ENCODE results near the gene NUDT2. TPM values are rescaled to one million over a fixed set of nuclear protein-coding genes. Genes with fewer than 3 reads are reported as not detected.
"Not testable (repeated sequence)": the region's sequence is repeated elsewhere in the genome, so short reads cannot be mapped to it uniquely, and the experiment has no call there.

The NUDT2 gene
- total RNA-seq (10 to 100 TPM; 20.5 to 27.4 (median 22.6) TPM), polyA plus RNA-seq (27.4 TPM)
- long read RNA-seq, donor 1, transcript NUDT2-201 (4 exons, 960 nt), result major isoform, 8 of 13 reads
- long read RNA-seq, donor 1, partial matches to known transcripts, result 4 of 13 reads
- long read RNA-seq, donor 1, other reads (novel, unspliced or antisense), result 1 of 13 reads
- long read RNA-seq, donor 2, partial matches to known transcripts, result 3 of 7 reads
- long read RNA-seq, donor 2, other reads (novel, unspliced or antisense), result 1 of 7 reads
- long read RNA-seq, donor 3, transcript NUDT2-201 (4 exons, 960 nt), result major isoform, 5 of 10 reads
- long read RNA-seq, donor 3, partial matches to known transcripts, result 4 of 10 reads
- long read RNA-seq, donor 3, other reads (novel, unspliced or antisense), result 1 of 10 reads
- long read RNA-seq, donor 4, transcript NUDT2-201 (4 exons, 960 nt), result major isoform, 5 of 9 reads
- long read RNA-seq, donor 4, partial matches to known transcripts, result 3 of 9 reads
- long read RNA-seq, donor 4, other reads (novel, unspliced or antisense), result 1 of 9 reads

GRCh38 chr9:34328987-34329832 is at the start of gene NUDT2, which contains the start of gene KIF24:
TSS of gene NUDT2 (plus strand) at chr9:34329569. CDS start at chr9:34339040, 9,471 bp downstream.
TSS of gene KIF24 (minus strand) at chr9:34329268. CDS start at chr9:34311346, 17,922 bp downstream.
- intact Hi-C loops (cut with DNase I), result no loop called here
- DNase-seq, result peak; percentile 96 to 98 (median 97)

DNA sequence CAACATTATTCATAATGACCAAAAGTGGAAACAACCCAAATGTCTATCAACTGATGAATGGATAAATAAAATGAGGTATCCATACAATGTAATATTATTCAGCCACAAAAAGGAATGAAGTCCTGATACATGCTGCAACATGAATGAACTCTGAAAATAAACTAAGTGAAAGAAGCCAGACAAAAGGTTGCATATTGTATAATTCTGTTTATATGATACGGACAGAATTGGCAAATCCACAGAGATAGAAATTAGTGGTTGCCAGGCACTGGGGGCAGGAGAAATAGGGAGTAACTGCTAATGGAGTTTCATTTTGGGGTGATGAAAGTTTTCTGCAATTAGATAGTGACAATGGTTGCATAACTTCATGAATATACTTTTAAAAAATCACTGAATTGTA is 47.3 kb upstream of the NUDT2 start:
- Histone ChIP-seq H3K27me3 (ENCODE audit: control insufficient read depth, insufficient read depth) (no peaks in the 10 kb centered on the region), H3K4me1 (ENCODE audit: control insufficient read depth, insufficient read depth, low read length) (no peaks in the 10 kb centered on the region), H3K9me3 (ENCODE audit: control insufficient read depth, low read length) (no peaks in the 10 kb centered on the region), H3K4me3 (ENCODE audit: low read length) (no peak overlapping the region), H3K27ac (ENCODE audit: low read length) (no peak overlapping the region)
- intact Hi-C loops (cut with DNase I), result no loop called here
- WGBS, result 81% methylated on average over 1 of the region's 1 CpG
- DNase-seq (no peak), ATAC-seq (no peak)

More at GRCh38 chr9:34328987-34329832, at the start of gene NUDT2, which contains the start of gene KIF24:
- no peaks in the 10 kb centered on the region for H3K27me3 ChIP-seq (ENCODE audit: control insufficient read depth, insufficient read depth)
- ATAC-seq, result peak; percentile 98
- no peaks in the 10 kb centered on the region for H3K4me1 ChIP-seq (ENCODE audit: control insufficient read depth, insufficient read depth, low read length)
- H3K9me3 ChIP-seq (ENCODE audit: control insufficient read depth, low read length), result no peaks in the 10 kb centered on the region
- WGBS, result under 1% methylated on average over 64 of the region's 64 CpGs
- peak within 1 kb of the TSS; percentile 89 for H3K4me3 ChIP-seq (ENCODE audit: low read length)
- peak within 1 kb of the TSS; percentile 97 for H3K27ac ChIP-seq (ENCODE audit: low read length)

DNA sequence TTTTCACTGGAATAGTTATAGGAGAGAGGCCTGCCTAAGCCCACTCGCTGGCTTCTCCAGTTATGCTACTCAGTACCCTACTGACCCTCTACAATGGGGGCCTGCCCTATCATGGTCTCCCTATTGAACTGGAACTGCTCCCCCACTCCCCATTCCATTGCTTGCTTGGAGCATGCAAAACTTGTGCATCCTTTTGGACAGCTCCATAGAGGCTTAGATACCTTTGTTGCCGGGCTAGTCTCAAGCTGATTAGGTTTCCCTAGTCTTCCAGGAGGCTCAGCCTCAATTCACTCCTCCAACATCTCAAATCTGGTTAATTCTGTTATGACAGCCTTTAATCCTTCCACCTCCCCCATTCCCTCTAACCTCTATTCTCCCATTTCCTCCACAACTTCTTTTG is 40.2 kb upstream of the NUDT2 start:
- H3K27ac ChIP-seq (ENCODE audit: low read length), result no peak overlapping the region
- H3K9me3 ChIP-seq (ENCODE audit: control insufficient read depth, low read length), result no peaks in the 10 kb centered on the region
- intact Hi-C loops (cut with DNase I), result no loop called here
- WGBS, result 83% methylated on average over 2 of the region's 2 CpGs
- H3K4me3 ChIP-seq (ENCODE audit: low read length), result no peak overlapping the region
- no peaks in the 10 kb centered on the region for H3K27me3 ChIP-seq (ENCODE audit: control insufficient read depth, insufficient read depth)
- ATAC-seq (no peak), DNase-seq (no peak)
- H3K4me1 ChIP-seq (ENCODE audit: control insufficient read depth, insufficient read depth, low read length), result no peaks in the 10 kb centered on the region

DNA sequence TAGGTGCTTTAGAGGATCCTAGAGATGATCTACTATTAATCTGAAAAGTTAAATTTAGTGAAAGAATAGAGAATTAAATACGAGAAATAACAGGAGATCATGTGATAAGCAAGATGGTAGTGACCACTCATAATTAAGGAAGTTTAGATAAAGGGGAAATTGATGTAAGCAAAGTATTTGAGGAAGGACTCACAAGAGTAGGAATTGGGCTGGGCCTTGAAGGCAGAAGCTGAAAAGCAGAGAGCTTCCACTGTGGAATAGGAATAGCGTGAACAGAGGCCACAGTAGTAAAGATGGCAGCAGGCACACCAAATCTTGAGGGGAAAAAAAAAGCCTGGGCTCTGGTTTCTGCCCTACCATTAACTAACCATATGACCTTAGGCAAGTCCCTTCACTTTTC is 38.3 kb upstream of the NUDT2 start:
- Histone ChIP-seq H3K27ac (ENCODE audit: low read length) (no peak overlapping the region), H3K4me3 (ENCODE audit: low read length) (no peak overlapping the region), H3K4me1 (ENCODE audit: control insufficient read depth, insufficient read depth, low read length) (no peaks in the 10 kb centered on the region), H3K9me3 (ENCODE audit: control insufficient read depth, low read length) (no peaks in the 10 kb centered on the region), H3K27me3 (ENCODE audit: control insufficient read depth, insufficient read depth) (no peaks in the 10 kb centered on the region)
- intact Hi-C loops (cut with DNase I), result no loop called here
- WGBS, result 76% methylated on average over 2 of the region's 2 CpGs
- no peak for DNase-seq
- no peak for ATAC-seq

DNA sequence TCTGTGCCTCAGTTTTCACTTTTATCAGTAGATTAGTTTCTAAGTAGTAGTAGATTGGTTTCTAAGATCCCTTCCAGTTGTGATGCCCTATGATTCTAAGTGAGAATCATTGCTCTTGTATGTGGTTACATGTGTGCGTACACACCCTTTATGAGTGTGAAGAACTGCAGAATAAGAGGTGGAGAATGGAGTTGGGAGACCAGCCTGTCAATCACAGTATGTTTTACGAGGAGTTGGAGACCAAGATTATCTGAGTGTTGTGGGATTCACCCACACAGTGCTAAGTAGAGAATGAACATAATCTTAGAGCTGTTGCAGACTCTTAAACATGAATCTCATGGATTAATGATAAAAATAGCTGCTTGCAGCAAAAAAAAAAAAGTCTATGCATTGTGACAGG is 37.9 kb upstream of the NUDT2 start:
- ATAC-seq (no peak), DNase-seq (no peak)
- no peaks in the 10 kb centered on the region for H3K9me3 ChIP-seq (ENCODE audit: control insufficient read depth, low read length)
- no peak overlapping the region for H3K4me3 ChIP-seq (ENCODE audit: low read length)
- H3K27ac ChIP-seq (ENCODE audit: low read length), result no peak overlapping the region
- WGBS, result 82% methylated on average over 2 of the region's 2 CpGs
- no peaks in the 10 kb centered on the region for H3K27me3 ChIP-seq (ENCODE audit: control insufficient read depth, insufficient read depth)
- H3K4me1 ChIP-seq (ENCODE audit: control insufficient read depth, insufficient read depth, low read length), result no peaks in the 10 kb centered on the region
- intact Hi-C loops (cut with DNase I), result no loop called here

DNA sequence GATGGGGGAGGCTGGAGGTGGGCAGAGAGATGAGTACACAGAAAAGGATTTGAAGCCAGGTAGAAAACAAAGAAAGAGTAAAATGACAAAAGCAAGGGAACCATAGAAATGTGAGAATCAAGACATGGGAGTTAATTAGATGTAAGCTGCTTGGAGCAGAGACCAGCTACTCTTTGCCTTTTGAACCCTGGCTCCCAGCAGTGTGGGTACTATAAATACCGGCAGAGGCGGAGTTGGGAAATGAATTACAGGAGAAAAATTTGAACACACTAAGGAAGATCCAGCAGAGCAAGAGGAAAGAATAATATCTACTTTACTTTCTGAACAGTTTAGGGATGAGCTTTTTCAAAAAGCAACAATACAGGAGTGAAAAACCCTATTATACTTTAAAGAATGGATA is 36.8 kb upstream of the NUDT2 start:
- Histone ChIP-seq H3K4me1 (ENCODE audit: control insufficient read depth, insufficient read depth, low read length) (no peaks in the 10 kb centered on the region), H3K27ac (ENCODE audit: low read length) (no peak overlapping the region), H3K9me3 (ENCODE audit: control insufficient read depth, low read length) (no peaks in the 10 kb centered on the region), H3K4me3 (ENCODE audit: low read length) (no peak overlapping the region), H3K27me3 (ENCODE audit: control insufficient read depth, insufficient read depth) (no peaks in the 10 kb centered on the region)
- intact Hi-C loops (cut with DNase I), result no loop called here
- WGBS, result 51% methylated on average over 2 of the region's 2 CpGs
- no peak for ATAC-seq
- DNase-seq, result no peak

DNA sequence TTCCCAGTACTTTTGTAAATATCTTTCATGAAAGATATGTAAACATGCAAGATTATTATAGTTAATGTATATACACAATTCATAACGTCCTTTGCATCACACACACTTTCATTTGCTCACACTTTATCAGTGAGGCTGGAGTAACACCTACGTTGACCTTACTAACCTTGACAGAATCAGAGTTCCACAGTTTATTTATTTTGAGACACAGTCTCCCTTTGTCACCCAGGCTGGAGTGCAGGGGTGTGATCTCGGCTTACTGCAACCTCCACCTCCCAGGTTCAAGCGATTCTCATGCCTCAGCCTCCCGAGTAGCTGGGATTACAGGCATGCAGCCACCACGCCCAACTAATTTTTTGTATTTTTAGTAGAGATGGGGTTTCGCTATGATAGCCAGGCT is 28.3 kb upstream of the NUDT2 start:
- H3K27me3 ChIP-seq (ENCODE audit: control insufficient read depth, insufficient read depth); DNase-seq; H3K4me3 ChIP-seq (ENCODE audit: low read length); intact Hi-C loops (cut with DNase I); H3K27ac ChIP-seq (ENCODE audit: low read length); H3K9me3 ChIP-seq (ENCODE audit: control insufficient read depth, low read length); H3K4me1 ChIP-seq (ENCODE audit: control insufficient read depth, insufficient read depth, low read length); ATAC-seq: not testable (repeated sequence)
- 82% methylated on average over 7 of the region's 7 CpGs for WGBS

DNA sequence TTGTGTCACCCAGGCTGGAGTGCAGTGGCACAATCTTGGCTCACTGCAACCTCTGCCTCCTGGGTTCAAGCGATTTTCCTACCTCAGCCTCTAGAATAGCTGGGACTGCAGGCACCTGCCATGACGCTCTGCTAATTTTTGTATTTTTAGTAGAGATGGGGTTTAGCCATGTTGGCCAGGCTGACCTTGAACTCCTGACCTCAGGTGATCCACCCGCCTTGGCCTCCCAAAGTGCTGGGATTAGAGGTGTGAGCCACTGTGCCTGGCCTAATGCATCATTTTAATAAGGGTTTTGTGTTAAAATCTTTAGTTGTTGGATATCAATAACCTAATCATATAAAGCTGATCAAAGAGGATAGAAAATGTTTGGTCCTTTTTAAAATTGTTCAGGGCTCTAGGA is 21.1 kb upstream of the NUDT2 start:
- intact Hi-C loops (cut with DNase I); H3K27me3 ChIP-seq (ENCODE audit: control insufficient read depth, insufficient read depth); ATAC-seq; DNase-seq; H3K4me1 ChIP-seq (ENCODE audit: control insufficient read depth, insufficient read depth, low read length); H3K27ac ChIP-seq (ENCODE audit: low read length); H3K9me3 ChIP-seq (ENCODE audit: control insufficient read depth, low read length); H3K4me3 ChIP-seq (ENCODE audit: low read length): not testable (repeated sequence)
- 95% methylated on average over 3 of the region's 3 CpGs for WGBS

DNA sequence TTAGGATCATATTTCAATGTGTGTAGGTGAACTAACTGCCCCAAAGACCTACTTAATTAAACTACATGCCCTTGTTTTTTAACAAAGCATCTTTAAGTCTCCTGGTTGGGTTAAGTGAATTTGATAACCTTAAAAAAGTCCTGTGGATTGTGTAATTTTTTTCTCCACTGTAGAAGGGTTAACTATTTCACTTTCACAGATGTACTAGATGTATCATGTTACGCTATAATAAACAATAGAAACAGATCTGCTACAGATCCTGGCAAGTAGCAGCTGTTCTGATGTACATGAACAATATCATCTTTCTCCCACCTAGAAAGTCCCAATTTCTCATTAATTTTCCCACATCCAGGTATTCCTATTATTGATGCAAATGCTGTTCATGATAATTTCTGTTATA is 19.2 kb upstream of the NUDT2 start:
- Histone ChIP-seq H3K9me3 (ENCODE audit: control insufficient read depth, low read length) (no peaks in the 10 kb centered on the region), H3K4me3 (ENCODE audit: low read length) (no peak overlapping the region), H3K27ac (ENCODE audit: low read length) (no peak overlapping the region), H3K4me1 (ENCODE audit: control insufficient read depth, insufficient read depth, low read length) (no peaks in the 10 kb centered on the region), H3K27me3 (ENCODE audit: control insufficient read depth, insufficient read depth) (no peaks in the 10 kb centered on the region)
- WGBS, result 94% methylated on average over 1 of the region's 1 CpG
- intact Hi-C loops (cut with DNase I), result no loop called here
- DNase-seq (no peak), ATAC-seq (no peak)

- Histone ChIP-seq H3K9me3 (ENCODE audit: control insufficient read depth, low read length) (no peaks in the 10 kb centered on the region), H3K4me1 (ENCODE audit: control insufficient read depth, insufficient read depth, low read length) (no peaks in the 10 kb centered on the region), H3K27me3 (ENCODE audit: control insufficient read depth, insufficient read depth) (no peaks in the 10 kb centered on the region), H3K4me3 (ENCODE audit: low read length) (no peak overlapping the region), H3K27ac (ENCODE audit: low read length) (no peak overlapping the region)
- no peak for DNase-seq
- ATAC-seq, result no peak
- WGBS, result 92% methylated on average over 6 of the region's 6 CpGs
- intact Hi-C loops (cut with DNase I), result no loop called here
These were observed 17.7 kb upstream of the NUDT2 start for GRCh38 chr9:34311499-34312185.

All from right cardiac atrium (tissue), 5 donors.